Heart left ventricle (tissue), 13 donors: ENCODE measurements around the gene AP2A1.

ENCODE experiments used
- CTCF ChIP-seq, 12 donors: fragments of 200-600 bp; sonication (generic) in 4 of 12; IDR thresholded peaks; one replicate each; pipeline versions ENCODE4 v1.5.0 to v1.8.0; 2018 to 2022; ENCODE audit warnings: antibody characterized with exemption in 12 of 12, mild to moderate bottlenecking in 5 of 12
- POLR2A ChIP-seq, 2 donors: fragments of 450-650 bp; IDR thresholded peaks; one replicate each; pipeline ENCODE4 v1.6.1; 2017; ENCODE audit warnings: antibody characterized with exemption in 2 of 2, mild to moderate bottlenecking in 2 of 2, moderate library complexity in 2 of 2
- donor health status: ischemic (EF 13 %, LVEDD 7.1; RV severe dilation, severe dysfunction).
- donor health status: DM: no; HTN: yes; CAD: no.
- donor health status: DM: no; HTN: no; CAD: no.
- donor health status: ischemic (EF 25% LVEDD 6.9; RV normal size, moderate dysfunction).
- donor health status: ischemic (EF 25% LVEDD 5.7; RV mildly dilated, moderate dysfunction).
- donor health status: ischemic (EF 35%, LVEDD 5.7; RV mildly dilated, moderate dysfunction).
- donor health status: nonischemic (EF 11% LVEDD 7.7; RV severe dilation, severe dysfunction).
- donor health status: DM: yes; HTN: yes; CAD: no.
- donor health status: PGD.
- donor health status: ischemic (EF 29% LVEDD 5.4; RV normal size, mild dysfunction).
- donor health status: nonischemic (EF 23%, LVEDD 6.1; RV moderate dilation, normal function).

GRCh38 chr19:49780861-49781260, 14.1 kb downstream of the AP2A1 start:
- TF ChIP-seq CTCF (IDR thresholded peaks at IDR 0.05), result no peak
- TF ChIP-seq POLR2A (IDR thresholded peaks at IDR 0.05), result no peak
